ENCODE measurements around the gene OR5T2.
"Not testable (repeated sequence)": the region's sequence is repeated elsewhere in the genome, so short reads cannot be mapped to it uniquely, and the experiment has no call there.

The OR5T2 gene

DNA sequence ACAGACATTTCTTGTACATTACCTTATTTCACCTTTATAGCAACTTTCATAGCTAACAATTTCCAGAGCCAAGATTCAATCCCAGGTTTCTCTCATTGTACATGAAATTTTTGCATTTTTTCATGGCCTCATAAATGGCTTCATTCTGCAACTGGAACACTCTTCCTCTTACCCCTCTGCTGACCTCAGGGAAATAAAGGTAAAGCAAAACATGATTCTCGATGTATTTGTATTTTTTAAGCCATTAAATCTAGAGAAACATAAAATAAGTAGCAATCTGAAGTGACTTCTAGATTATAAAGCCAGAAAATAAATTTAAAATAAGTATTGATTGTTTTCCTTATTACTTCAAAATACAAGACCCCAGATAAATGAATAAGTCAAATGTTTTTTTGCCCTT is at the start of gene OR5T2:
TSS of gene OR5T2 (minus strand) at position 101 of the 400 bp plus-strand sequence. CDS start 1,193 bp downstream, outside the sequence.
- DNase-seq, result no peak
- intact Hi-C loops (cut with DNase I), result no loop called here

- intact Hi-C loops (cut with DNase I), result no loop called here
- no peak for DNase-seq
Observed at GRCh38 chr11:56273854-56274253, 39.8 kb upstream of the OR5T2 start, which contains the start of gene OR5T1. TSS of gene OR5T1 (plus strand) at chr11:56274154. CDS start at chr11:56275639, 1,485 bp downstream.

- no peak for DNase-seq
- intact Hi-C loops (cut with DNase I), result no loop called here
Observed at GRCh38 chr11:56271092-56271491, 37.0 kb upstream of the OR5T2 start.

DNA sequence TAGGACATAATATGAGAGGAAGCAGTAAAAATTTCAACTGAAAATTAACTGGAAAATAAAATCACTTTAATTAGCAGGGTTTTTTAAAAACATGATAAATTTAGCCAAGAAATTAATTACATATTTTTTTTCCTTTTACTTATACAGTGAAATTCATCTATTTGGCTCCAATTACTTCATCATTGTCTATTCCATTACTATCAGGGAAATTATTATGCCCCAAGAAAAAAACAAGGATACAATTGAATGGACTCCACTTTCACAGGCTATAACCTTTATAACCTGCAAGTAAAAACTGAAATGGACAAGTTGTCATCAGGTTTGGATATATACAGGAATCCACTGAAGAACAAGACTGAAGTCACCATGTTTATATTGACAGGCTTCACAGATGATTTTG is 17.9 kb upstream of the OR5T2 start, which contains the start of gene OR5T3:
TSS of gene OR5T3 (plus strand) at position 301 of the 400 bp plus-strand sequence. CDS start at position 301, 0 bp downstream.
- no peak for DNase-seq
- intact Hi-C loops (cut with DNase I), result no loop called here

DNA sequence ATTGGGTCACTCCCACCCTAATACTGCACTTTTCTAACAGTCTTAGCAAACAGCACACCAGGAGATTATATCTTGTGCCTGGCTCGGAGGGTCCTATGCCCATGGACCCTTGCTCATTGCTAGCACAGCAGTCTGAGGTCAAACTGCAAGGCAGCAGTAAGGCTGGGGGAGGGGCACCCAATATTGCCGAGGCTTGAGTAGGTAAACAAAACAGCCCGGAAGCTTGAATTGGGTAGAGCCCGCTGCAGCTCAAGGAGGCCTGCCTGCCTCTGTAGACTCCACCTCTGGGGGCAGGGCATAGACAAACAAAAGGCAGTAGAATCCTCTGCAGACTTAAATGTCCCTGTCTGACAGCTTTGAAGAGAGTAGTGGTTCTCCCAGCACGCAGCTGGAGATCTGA is 14.3 kb downstream of the OR5T2 start:
- intact Hi-C loops (cut with DNase I); DNase-seq: not testable (repeated sequence)

DNA sequence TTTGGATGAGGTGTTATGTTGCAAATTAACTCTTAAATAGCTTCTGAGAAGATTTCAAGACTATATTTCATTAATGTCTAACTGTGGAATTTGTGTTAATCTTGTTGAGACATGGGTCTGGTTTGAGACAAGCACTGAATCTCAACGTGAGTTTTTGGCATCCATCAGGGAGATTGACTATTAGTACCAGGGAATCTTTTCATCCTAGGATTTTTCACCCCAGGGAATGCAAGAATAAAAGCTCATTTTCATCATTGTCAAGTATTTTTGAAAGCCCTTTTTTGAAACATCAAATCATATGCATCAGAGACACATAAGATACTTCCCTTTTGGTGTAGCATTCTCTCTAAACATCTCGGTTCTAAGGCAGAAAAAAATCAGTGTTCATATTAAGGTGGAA is 19.5 kb downstream of the OR5T2 start:
- intact Hi-C loops (cut with DNase I), result no loop called here

GRCh38 chr11:56207790-56208189 is 26.3 kb downstream of the OR5T2 start:
- no peak for DNase-seq

More for the DNA sequence above, 19.5 kb downstream of the OR5T2 start:
- DNase-seq, result no peak

DNA sequence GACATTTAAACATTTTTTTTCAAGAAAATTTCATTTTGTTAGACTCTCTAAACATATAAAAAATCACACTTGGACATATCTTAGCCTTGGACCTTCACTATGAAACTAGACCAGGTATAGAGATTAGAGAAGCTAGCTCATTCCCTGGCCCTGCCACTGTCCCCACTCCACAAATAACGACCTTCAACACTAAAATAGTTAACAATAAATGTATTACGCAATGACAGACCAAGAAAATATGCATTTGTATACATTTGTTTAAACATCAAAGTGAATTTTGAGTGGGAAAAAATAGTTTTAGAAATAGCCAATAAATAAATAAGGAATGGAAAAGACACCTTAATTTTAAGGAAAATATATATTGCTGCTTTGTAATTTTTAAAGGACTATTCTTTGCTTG is 36.7 kb downstream of the OR5T2 start:
- intact Hi-C loops (cut with DNase I), result no loop called here
- DNase-seq, result no peak

More at GRCh38 chr11:56207790-56208189, 26.3 kb downstream of the OR5T2 start:
- intact Hi-C loops (cut with DNase I), result no loop called here

- no peak for DNase-seq
- intact Hi-C loops (cut with DNase I), result no loop called here
Observed at GRCh38 chr11:56196705-56197104, 37.4 kb downstream of the OR5T2 start.

- intact Hi-C loops (cut with DNase I), result no loop called here
- no peak for DNase-seq
Observed at GRCh38 chr11:56188602-56189001, 45.5 kb downstream of the OR5T2 start.

- no peak for DNase-seq
- intact Hi-C loops (cut with DNase I), result no loop called here
Observed at GRCh38 chr11:56183459-56183858, 50.6 kb downstream of the OR5T2 start.
